Tibial nerve (tissue), 4 donors: ENCODE data around the gene MS4A7. TPM values are rescaled to one million over a fixed set of nuclear protein-coding genes. Genes with fewer than 3 reads are reported as not detected.
"Not testable (repeated sequence)": the region's sequence is repeated elsewhere in the genome, so short reads cannot be mapped to it uniquely, and the experiment has no call there.

Source experiments
- DNase-seq, 2 donors: peaks; one replicate each; pipeline ENCODE4 v3.0.0-alpha.2; 2019; ENCODE audit warnings: low spot score in 2 of 2
- H3K27ac ChIP-seq, 4 donors: fragments of 200-600 bp; sonication (generic) in 3 of 4; one replicate each; pipeline ENCODE4 v1.5.1; 2017 to 2019; ENCODE audit warnings: mild to moderate bottlenecking in 1 of 4
- H3K27me3 ChIP-seq, 2 donors: fragments of 200-600 bp; sonication (generic) in 1 of 2; one replicate each; pipeline versions ENCODE4 v1.5.1 to v1.6.0; 2017 to 2019
- H3K36me3 ChIP-seq, 3 donors: fragments of 200-600 bp; sonication (generic); one replicate each; pipeline ENCODE4 v1.5.1; 2018 to 2019
- H3K4me1 ChIP-seq, 4 donors: fragments of 200-600 bp; sonication (generic) in 3 of 4; one replicate each; pipeline ENCODE4 v1.5.1; 2017 to 2019
- H3K4me3 ChIP-seq, 4 donors: fragments of 200-600 bp; sonication (generic) in 3 of 4; one replicate each; pipeline ENCODE4 v1.5.1; 2017 to 2019; ENCODE audit warnings: mild to moderate bottlenecking in 1 of 4, moderate library complexity in 1 of 4
- H3K9me3 ChIP-seq, 4 donors: fragments of 200-600 bp; sonication (generic) in 3 of 4; one replicate each; pipeline ENCODE4 v1.5.1; 2017 to 2019
- CTCF ChIP-seq, 5 experiments: fragments of 200-600 bp in 3 of 5; fragments of 450-650 bp in 2 of 5; sonication (generic) in 3 of 5; IDR thresholded peaks; one replicate each; pipeline ENCODE4 v1.5.1; 2016 to 2019; ENCODE audit warnings: antibody characterized with exemption in 5 of 5, mild to moderate bottlenecking in 3 of 5, moderate library complexity in 2 of 5
- EP300 ChIP-seq, 2 donors: sonication (generic); formaldehyde crosslinking; IDR thresholded peaks; one replicate each; pipeline ENCODE4 v1.6.1; 2017; ENCODE audit warnings: antibody characterized with exemption in 2 of 2, mild to moderate bottlenecking in 1 of 2
- POLR2A ChIP-seq, 2 donors: fragments of 450-650 bp; IDR thresholded peaks; one replicate each; pipeline ENCODE4 v1.6.1; 2017; ENCODE audit warnings: antibody characterized with exemption in 2 of 2, mild to moderate bottlenecking in 2 of 2, moderate library complexity in 2 of 2
- WGBS, 2 donors: methylation state at CpG; one replicate each; pipeline ENCODE4 v1.1.5; 2018; 5-methylcytosine and 5-hydroxymethylcytosine counted together
- total RNA-seq, 4 donors: library from RNA; depleted of rRNA; stranded (reverse); fragments of >200 nt; gene quantifications; one replicate each; pipeline ENCODE4 v1.1.0, GENCODE V29; 2016

Gene MS4A7
- total RNA-seq, 4 donors from 2014 or later: 20.1 to 77.1 (median 41.7) TPM

- Histone ChIP-seq H3K4me3 (no peak overlapping the region), H3K27ac (peak overlapping the region in 2 of 4 donors; percentile 18 to 19)
- 56 to 60% methylated on average over 7 of the region's 7 CpGs for WGBS, 2 donors
Measured at GRCh38 chr11:60363542-60364470, 14.5 kb upstream of the MS4A7 start.

GRCh38 chr11:60366262-60366904, 11.9 kb upstream of the MS4A7 start:
- not testable (repeated sequence) for H3K9me3 ChIP-seq

More at GRCh38 chr11:60363542-60364470, 14.5 kb upstream of the MS4A7 start:
- Histone ChIP-seq H3K27me3 (no peaks in the 10 kb centered on the region), H3K9me3 (peaks cover 0 to 10% (median 0%) of the 10 kb centered on the region in 4 donors), H3K4me1 (no peaks in the 10 kb centered on the region), H3K36me3 (no peaks in the 10 kb centered on the region)
- TF ChIP-seq CTCF (IDR thresholded peaks at IDR 0.05) (peak; percentile 56 to 74 (median 65)), EP300 (IDR thresholded peaks at IDR 0.05) (peak in 1 of 2 donors; percentile 32), POLR2A (IDR thresholded peaks at IDR 0.05) (no peak)
- peak; percentile 46 to 79 for DNase-seq

GRCh38 chr11:60367009-60367408, 11.3 kb upstream of the MS4A7 start:
- H3K36me3 ChIP-seq: no peaks in the 10 kb centered on the region
- H3K4me3 ChIP-seq: no peak overlapping the region
- H3K4me1 ChIP-seq: no peaks in the 10 kb centered on the region
- WGBS, 2 donors: 28 to 32% methylated on average over 2 of the region's 2 CpGs
- no peak for DNase-seq
- no peaks in the 10 kb centered on the region for H3K9me3 ChIP-seq
- TF ChIP-seq POLR2A (IDR thresholded peaks at IDR 0.05): no peak
- TF ChIP-seq EP300 (IDR thresholded peaks at IDR 0.05): no peak
- no peak for TF ChIP-seq CTCF (IDR thresholded peaks at IDR 0.05)
- no peak overlapping the region for H3K27ac ChIP-seq
- no peaks in the 10 kb centered on the region for H3K27me3 ChIP-seq

More at GRCh38 chr11:60366262-60366904, 11.9 kb upstream of the MS4A7 start:
- not testable (repeated sequence) for DNase-seq, H3K4me3 ChIP-seq, H3K4me1 ChIP-seq, H3K27ac ChIP-seq, H3K36me3 ChIP-seq, H3K27me3 ChIP-seq
- WGBS, 2 donors: 87 to 88% methylated on average over 15 of the region's 15 CpGs

GRCh38 chr11:60367896-60368295, 10.4 kb upstream of the MS4A7 start:
- H3K27me3 ChIP-seq: no peaks in the 10 kb centered on the region
- WGBS, 2 donors: 94 to 95% methylated on average over 19 of the region's 19 CpGs

More at GRCh38 chr11:60367896-60368295, 10.4 kb upstream of the MS4A7 start:
- no peaks in the 10 kb centered on the region for H3K9me3 ChIP-seq
- H3K4me1 ChIP-seq: no peaks in the 10 kb centered on the region
- DNase-seq: no peak
- TF ChIP-seq CTCF (IDR thresholded peaks at IDR 0.05) (no peak), EP300 (IDR thresholded peaks at IDR 0.05) (no peak), POLR2A (IDR thresholded peaks at IDR 0.05) (no peak)
- no peaks in the 10 kb centered on the region for H3K36me3 ChIP-seq
- H3K27ac ChIP-seq: no peak overlapping the region
- no peak overlapping the region for H3K4me3 ChIP-seq
